Right ventricle myocardium inferior (tissue), 1 donor: ENCODE results near the gene SGIP1. TPM values are rescaled to one million over a fixed set of nuclear protein-coding genes. Genes with fewer than 3 reads are reported as not detected.
"Not testable (repeated sequence)": the region's sequence is repeated elsewhere in the genome, so short reads cannot be mapped to it uniquely, and the experiment has no call there.

ENCODE experiments used
- ATAC-seq: fragments of 200-7000 bp; cut with Tn5 transposase; one replicate; pipeline ENCODE4 v1.9.1; 2020; ENCODE audit warnings: mild to moderate bottlenecking, moderate library complexity
- DNase-seq: peaks from one replicate; pipeline ENCODE4 v3.0.0; 2021; ENCODE audit errors: missing footprints
- intact Hi-C: fragments of 100-400 bp; cut with DNase I; formaldehyde crosslinking; loops from one replicate; pipeline ENCODE4 v1.11.0; 2022
- total RNA-seq: library from RNA; stranded (reverse); fragmentation: NEBNext Ultra II Directional; extraction: Animal tissue kit (Norgen Biotek cat#: 25700); gene quantifications from one replicate; pipeline ENCODE4 v1.2.1, GENCODE V29; 2021
- donor health status: DM: no; HTN: yes; CAD: no; lungs with severe emphysema.

Gene SGIP1
- total RNA-seq, 1 donor from 2014 or later, result 3.5 TPM

GRCh38 chr1:66732407-66733166 lies 198.6 kb downstream of the SGIP1 start:
- no peak for ATAC-seq
- intact Hi-C loops, result no loop called here

GRCh38 chr1:66733348-66734017 lies 199.5 kb downstream of the SGIP1 start:
- ATAC-seq, result no peak
- DNase-seq, result no peak
- intact Hi-C loops, result no loop called here

More at GRCh38 chr1:66732407-66733166, 198.6 kb downstream of the SGIP1 start:
- DNase-seq, result no peak

GRCh38 chr1:66734531-66734930 lies 200.6 kb downstream of the SGIP1 start:
- DNase-seq, intact Hi-C loops, ATAC-seq: not testable (repeated sequence)

- intact Hi-C loops, result no loop called here
Measured at GRCh38 chr1:66737836-66738235, 203.9 kb downstream of the SGIP1 start.

GRCh38 chr1:66739401-66740157 lies 205.6 kb downstream of the SGIP1 start:
- no peak for ATAC-seq
- intact Hi-C loops, result no loop called here
- DNase-seq, result no peak

More at GRCh38 chr1:66737836-66738235, 203.9 kb downstream of the SGIP1 start:
- DNase-seq (no peak), ATAC-seq (no peak)

- ATAC-seq (no peak), DNase-seq (no peak)
- intact Hi-C loops, result no loop called here
Measured at GRCh38 chr1:66745451-66745850, 211.5 kb downstream of the SGIP1 start.

- intact Hi-C loops, result no loop called here
- DNase-seq, result no peak
- ATAC-seq, result no peak
Measured at GRCh38 chr1:66747501-66747900, 213.5 kb downstream of the SGIP1 start.

- ATAC-seq (no peak), DNase-seq (no peak)
- intact Hi-C loops, result no loop called here
Measured at GRCh38 chr1:66750577-66750976, 216.6 kb downstream of the SGIP1 start.

GRCh38 chr1:66751160-66751559 lies 217.2 kb downstream of the SGIP1 start:
- no peak for ATAC-seq
- DNase-seq, result no peak
- intact Hi-C loops, result no loop called here

GRCh38 chr1:66752000-66752592 lies 218.1 kb downstream of the SGIP1 start, which contains the start of gene DYNLT5:
Gene DYNLT5, plus strand, starts transcription at chr1:66752459. Its CDS starts 2,200 bp downstream, at chr1:66754659.
- intact Hi-C loops, result no loop called here

GRCh38 chr1:66752671-66753371 lies 218.9 kb downstream of the SGIP1 start:
- intact Hi-C loops, result no loop called here
- ATAC-seq (peak; percentile 23), DNase-seq (no peak)

More at GRCh38 chr1:66752000-66752592, 218.1 kb downstream of the SGIP1 start, which contains the start of gene DYNLT5:
- DNase-seq, result peak; percentile 88
- peak; percentile 87 for ATAC-seq

GRCh38 chr1:66757722-66758240 lies 223.8 kb downstream of the SGIP1 start:
- ATAC-seq (no peak), DNase-seq (no peak)
- intact Hi-C loops, result no loop called here

GRCh38 chr1:66758241-66758755 lies 224.3 kb downstream of the SGIP1 start:
- intact Hi-C loops, result no loop called here
- DNase-seq (no peak), ATAC-seq (peak; percentile 46)

- ATAC-seq, result no peak
- DNase-seq, result no peak
- intact Hi-C loops, result loop anchor here (5.0 kb wide), 1 partner anchor 237 kb away; no protein-coding TSS in a partner anchor
Measured at GRCh38 chr1:66760506-66760905, 226.6 kb downstream of the SGIP1 start.

GRCh38 chr1:66761221-66761620 lies 227.3 kb downstream of the SGIP1 start:
- no peak for DNase-seq
- ATAC-seq, result no peak
- intact Hi-C loops, result loop anchor here (5.0 kb wide), 1 partner anchor 236 kb away; no protein-coding TSS in a partner anchor

- no peak for DNase-seq
- ATAC-seq, result no peak
- intact Hi-C loops, result loop anchor here (5.0 kb wide), 4 partner anchors 162 to 447 kb away; no protein-coding TSS in a partner anchor
Measured at GRCh38 chr1:66764994-66765578, 231.1 kb downstream of the SGIP1 start.

GRCh38 chr1:66767626-66768025 lies 233.7 kb downstream of the SGIP1 start:
- intact Hi-C loops, result loop anchor here (5.0 kb wide), 3 partner anchors 160 to 445 kb away; no protein-coding TSS in a partner anchor
- DNase-seq, result no peak
- ATAC-seq, result no peak
